Coronary artery (tissue), 2 donors: ENCODE data around the gene UBL4B.

ENCODE experiments used
- DNase-seq: peaks from one replicate; pipeline ENCODE4 v3.0.0-alpha.2; 2017; ENCODE audit warnings: low spot score
- H3K27ac ChIP-seq, 2 donors: fragments of 200-600 bp; sonication (generic); one replicate each; pipeline ENCODE4 v1.5.1; 2016 to 2019
- H3K4me3 ChIP-seq: fragments of 200-600 bp; sonication (generic); 2 replicates; pipeline ENCODE4 v1.5.1; 2016; ENCODE audit warnings: mild to moderate bottlenecking, moderate library complexity
- CTCF ChIP-seq: fragments of 200-600 bp; sonication (generic); IDR thresholded peaks from one replicate; pipeline ENCODE4 v1.5.1; 2019; ENCODE audit warnings: antibody characterized with exemption

UBL4B gene

GRCh38 chr1:110091791-110092190 is 20.5 kb upstream of the UBL4B start:
- H3K27ac ChIP-seq: no peak overlapping the region
- TF ChIP-seq CTCF: no peak
- no peak overlapping the region for H3K4me3 ChIP-seq
- no peak for DNase-seq

- Histone ChIP-seq H3K4me3 (no peak overlapping the region), H3K27ac (no peak overlapping the region)
- no peak for TF ChIP-seq CTCF
- no peak for DNase-seq
These were observed 19.3 kb upstream of the UBL4B start for GRCh38 chr1:110092991-110093390.

- H3K4me3 ChIP-seq: no peak overlapping the region
- H3K27ac ChIP-seq: no peak overlapping the region
- TF ChIP-seq CTCF: no peak
- DNase-seq: no peak
These were observed 17.1 kb upstream of the UBL4B start for GRCh38 chr1:110094931-110095654.

GRCh38 chr1:110097507-110098221 is 14.6 kb upstream of the UBL4B start:
- TF ChIP-seq CTCF: no peak
- no peak overlapping the region for H3K4me3 ChIP-seq
- no peak overlapping the region for H3K27ac ChIP-seq
- DNase-seq: no peak

- DNase-seq: no peak
- TF ChIP-seq CTCF: no peak
- no peak overlapping the region for H3K27ac ChIP-seq
- no peak overlapping the region for H3K4me3 ChIP-seq
These were observed 13.8 kb upstream of the UBL4B start for GRCh38 chr1:110098222-110099026.

GRCh38 chr1:110100335-110100734 is 11.9 kb upstream of the UBL4B start:
- no peak overlapping the region for H3K27ac ChIP-seq
- H3K4me3 ChIP-seq: no peak overlapping the region
- no peak for TF ChIP-seq CTCF
- DNase-seq: no peak
